ENCODE results near the gene EIF4EBP3. TPM values are rescaled to one million over a fixed set of nuclear protein-coding genes. Genes with fewer than 3 reads are reported as not detected.

EIF4EBP3 gene
- total and polyA plus RNA-seq, 10 of the 15 experiments (the other 5 are each of a cell fraction or from before 2014, with no cell fraction given): 3.5 to 16.1 (median 6.2) TPM

GRCh38 chr5:140548300-140548688, 832 bp downstream of the EIF4EBP3 start (continued):
- no peak for TF ChIP-seq CTCF (IDR thresholded peaks at IDR 0.05 in 2 of 3, conservative IDR thresholded peaks at IDR 0.05 in 1 of 3; ENCODE audit: control insufficient read depth in 2 of 3, extremely low read depth in 1 of 3, insufficient read depth in 1 of 3, low read depth in 3 of 3, low read length in 3 of 3)
- TF ChIP-seq POU2F2 (IDR thresholded peaks at IDR 0.05; ENCODE audit: borderline replicate concordance, low read depth, low read length): no peak
- TF ChIP-seq ATF2 (IDR thresholded peaks at IDR 0.05; ENCODE audit: low read length): peak; percentile 32; the same call in 1 of the 2 replicates
- TF ChIP-seq NR2C2 (IDR thresholded peaks at IDR 0.05; ENCODE audit: borderline replicate concordance, control insufficient read depth, insufficient read length, low read depth): no peak
- TF ChIP-seq ELK1 (IDR thresholded peaks at IDR 0.05; ENCODE audit: low read depth, low read length): no peak
- TF ChIP-seq ZNF384 (IDR thresholded peaks at IDR 0.05; ENCODE audit: borderline replicate concordance, low read depth, low read length): no peak
- peak; percentile 16; the same call in 1 of the 2 replicates for TF ChIP-seq POLR2AphosphoS5 (IDR thresholded peaks at IDR 0.05; ENCODE audit: low read length)

Measured in GM12878 (cell line).